A549 (cell line): ENCODE results near the gene ECT2.

Source experiments
- ATOH8 ChIP-seq: fragments of 250-450 bp; sonication (Bioruptor Pico); IDR thresholded peaks from 2 replicates; pipeline ENCODE4 v1.5.0; 2020; ENCODE audit warnings: low read depth, mild to moderate bottlenecking, moderate library complexity
- CEBPB ChIP-seq, 2 experiments: fragments of >200 bp in 1 of 2; sonication (Bioruptor Twin) in 1 of 2; formaldehyde crosslinking in 1 of 2; IDR thresholded peaks; 2 replicates each; pipeline ENCODE4 v1.6.1; 2012 to 2016
- CHD4 ChIP-seq: fragments of 200-600 bp; sonication (generic); IDR thresholded peaks from 2 replicates; pipeline ENCODE4 v1.6.1; 2016; ENCODE audit warnings: antibody characterized with exemption, mild to moderate bottlenecking, borderline replicate concordance
- CTCF ChIP-seq: fragments of >200 bp; sonication (Bioruptor Twin); formaldehyde crosslinking; IDR thresholded peaks from 3 replicates; pipeline ENCODE4 v1.5.1; 2016
- ESRRA ChIP-seq: fragments of 150-350 bp; IDR thresholded peaks from 2 replicates; pipeline ENCODE4 v1.6.1; 2014; ENCODE audit warnings: mild to moderate bottlenecking, low read length, borderline replicate concordance
- JUNB ChIP-seq: fragments of >200 bp; sonication (Bioruptor Twin); formaldehyde crosslinking; IDR thresholded peaks from 2 replicates; pipeline ENCODE4 v1.6.1; 2016
- MAFK ChIP-seq: fragments of 450-650 bp; IDR thresholded peaks from 2 replicates; pipeline ENCODE4 v1.6.1; 2014; ENCODE audit not compliant: partially characterized antibody
- MYC ChIP-seq: IDR thresholded peaks from 2 replicates; pipeline ENCODE4 v1.6.1; 2012; ENCODE audit warnings: mild to moderate bottlenecking, inconsistent platforms, low read length, improper control_type of control experiment, borderline replicate concordance
- PHF8 ChIP-seq: fragments of 200-600 bp; sonication (generic); IDR thresholded peaks from 2 replicates; pipeline ENCODE4 v1.6.1; 2016; ENCODE audit warnings: low read depth, mild to moderate bottlenecking, antibody characterized with exemption, moderate library complexity, borderline replicate concordance
- POLR2A ChIP-seq: IDR thresholded peaks from 2 replicates; pipeline ENCODE4 v1.6.1; 2012; ENCODE audit warnings: mild to moderate bottlenecking, low read length
- RFX5 ChIP-seq: fragments of 450-650 bp; IDR thresholded peaks from 2 replicates; pipeline ENCODE4 v1.7.1; 2014; ENCODE audit warnings: antibody characterized with exemption, mild to moderate bottlenecking, moderate library complexity
- USF2 ChIP-seq: fragments of 450-650 bp; IDR thresholded peaks from 2 replicates; pipeline ENCODE4 v1.6.1; 2014; ENCODE audit warnings: antibody characterized with exemption
- ZSCAN20 ChIP-seq: fragments of 250-450 bp; sonication (Bioruptor Pico); IDR thresholded peaks from 2 replicates; pipeline ENCODE4 v1.8.0; 2022; ENCODE audit warnings: mild to moderate bottlenecking, moderate library complexity

- TF ChIP-seq CTCF (no peak), CHD4 (no peak), ESRRA (no peak), ATOH8 (no peak), MYC (no peak), POLR2A (no peak), ZSCAN20 (CRISPR knock-in tag) (no peak), PHF8 (no peak), RFX5 (no peak), CEBPB (IDR thresholded peaks at IDR 0.05) (no peak), MAFK (no peak), USF2 (no peak), JUNB (no peak)
Measured at GRCh38 chr3:172868582-172869200, 118.2 kb downstream of the ECT2 start.
